NT2/D1 (cell line): ENCODE results near the gene MEGF9.

ENCODE experiments used
- DNase-seq: peaks from one replicate; pipeline ENCODE4 v3.0.0-alpha.2; 2011; ENCODE audit warnings: low read depth, low spot score
- H3K27me3 ChIP-seq: 2 replicates; pipeline ENCODE4 v1.6.0; 2011; ENCODE audit warnings: mild to moderate bottlenecking; ENCODE audit not compliant: insufficient read length, insufficient read depth
- H3K36me3 ChIP-seq: 2 replicates; pipeline ENCODE4 v1.6.1; 2011; ENCODE audit warnings: mild to moderate bottlenecking, low read length, mixed read lengths; ENCODE audit not compliant: insufficient read depth, insufficient read length
- H3K4me1 ChIP-seq: 2 replicates; pipeline ENCODE4 v1.5.1; 2011; ENCODE audit not compliant: insufficient read depth, insufficient read length
- H3K4me3 ChIP-seq: 2 replicates; pipeline ENCODE4 v1.5.1; 2011; ENCODE audit warnings: low read depth; ENCODE audit not compliant: insufficient read length
- H3K9ac ChIP-seq: 2 replicates; pipeline ENCODE4 v1.6.0; 2011; ENCODE audit warnings: low read depth; ENCODE audit not compliant: insufficient read length
- H3K9me3 ChIP-seq: 2 replicates; pipeline ENCODE4 v1.5.1; 2011; ENCODE audit warnings: mild to moderate bottlenecking, low read length; ENCODE audit not compliant: insufficient read depth
- SUZ12 ChIP-seq: IDR thresholded peaks from 2 replicates; pipeline ENCODE4 v1.6.1; 2011; ENCODE audit not compliant: insufficient read length, insufficient read depth; ENCODE audit errors: extremely low read depth
- YY1 ChIP-seq: IDR thresholded peaks from 2 replicates; pipeline ENCODE4 v1.6.1; 2011; ENCODE audit not compliant: insufficient read length, insufficient read depth
- ZNF274 ChIP-seq: IDR thresholded peaks from 2 replicates; pipeline ENCODE4 v1.6.1; 2011; ENCODE audit warnings: mild to moderate bottlenecking, low read depth, low read length

The MEGF9 gene

GRCh38 chr9:120668399-120668798, 45.9 kb downstream of the MEGF9 start:
- DNase-seq = no peak
- TF ChIP-seq YY1 = no peak
- Histone ChIP-seq H3K4me1 (no peaks in the 10 kb centered on the region), H3K4me3 (no peak overlapping the region), H3K9ac (no peak overlapping the region), H3K36me3 (no peaks in the 10 kb centered on the region), H3K27me3 (no peaks in the 10 kb centered on the region), H3K9me3 (no peaks in the 10 kb centered on the region)

- no peaks in the 10 kb centered on the region for H3K4me1 ChIP-seq
- TF ChIP-seq ZNF274 (no peak), YY1 (no peak), SUZ12 (no peak)
- no peaks in the 10 kb centered on the region for H3K9me3 ChIP-seq
- DNase-seq = no peak
- H3K9ac ChIP-seq = no peak overlapping the region
- no peaks in the 10 kb centered on the region for H3K27me3 ChIP-seq
- H3K36me3 ChIP-seq = no peaks in the 10 kb centered on the region
- no peak overlapping the region for H3K4me3 ChIP-seq
Measured at GRCh38 chr9:120663950-120664349, 50.3 kb downstream of the MEGF9 start.

DNA sequence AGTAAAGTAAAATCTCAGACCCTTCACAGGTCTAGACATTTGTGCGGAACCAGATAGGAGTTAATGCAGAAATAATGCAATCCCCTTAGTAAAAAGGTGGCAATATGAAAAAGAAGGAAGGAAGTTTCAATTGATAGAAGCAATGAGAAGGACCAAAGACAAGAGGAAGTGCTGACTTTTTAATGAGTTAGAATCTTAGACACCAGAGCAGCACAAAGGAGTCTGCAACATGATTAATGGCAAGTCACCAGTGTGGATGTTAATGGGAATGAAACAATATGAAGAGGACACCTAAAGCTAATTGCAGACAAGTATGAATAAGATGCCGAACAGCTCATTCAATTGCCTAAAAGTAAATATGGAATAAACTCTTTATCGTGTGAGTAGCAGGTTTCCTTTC, 50.9 kb downstream of the MEGF9 start:
- H3K36me3 ChIP-seq = no peaks in the 10 kb centered on the region
- H3K4me3 ChIP-seq = no peak overlapping the region
- H3K27me3 ChIP-seq = no peaks in the 10 kb centered on the region
- no peaks in the 10 kb centered on the region for H3K4me1 ChIP-seq
- no peak for DNase-seq
- TF ChIP-seq SUZ12 (no peak), ZNF274 (no peak)
- H3K9ac ChIP-seq = no peak overlapping the region
- no peaks in the 10 kb centered on the region for H3K9me3 ChIP-seq

- no peaks in the 10 kb centered on the region for H3K27me3 ChIP-seq
- H3K36me3 ChIP-seq = no peaks in the 10 kb centered on the region
- no peak for TF ChIP-seq ZNF274
- TF ChIP-seq YY1 = no peak
- no peak for TF ChIP-seq SUZ12
- H3K9me3 ChIP-seq = no peaks in the 10 kb centered on the region
- no peak for DNase-seq
- no peaks in the 10 kb centered on the region for H3K4me1 ChIP-seq
- H3K9ac ChIP-seq = no peak overlapping the region
- H3K4me3 ChIP-seq = no peak overlapping the region
Measured at GRCh38 chr9:120662513-120662912, 51.8 kb downstream of the MEGF9 start.

DNA sequence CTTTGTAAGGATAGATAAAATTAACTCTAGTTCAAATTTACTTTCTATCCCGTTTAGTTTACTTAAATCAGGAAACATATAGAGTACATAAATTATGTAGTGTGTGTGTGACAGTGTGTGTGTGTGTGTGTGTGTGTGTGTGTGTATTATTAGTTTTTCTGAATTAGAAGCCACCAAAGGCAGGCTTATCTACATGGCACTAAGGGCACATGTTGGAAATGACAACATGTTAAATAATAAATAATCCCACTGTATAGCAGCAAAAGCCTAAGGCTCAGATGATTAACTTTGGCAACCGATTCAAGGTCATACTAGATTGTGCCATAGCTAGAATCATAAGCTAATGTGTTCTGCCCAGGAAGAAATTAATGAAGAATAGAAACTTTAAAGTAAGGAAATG, 54.6 kb downstream of the MEGF9 start:
- no peaks in the 10 kb centered on the region for H3K9me3 ChIP-seq
- DNase-seq = no peak
- no peak overlapping the region for H3K4me3 ChIP-seq
- no peak overlapping the region for H3K9ac ChIP-seq
- no peaks in the 10 kb centered on the region for H3K4me1 ChIP-seq
- H3K36me3 ChIP-seq = no peaks in the 10 kb centered on the region
- H3K27me3 ChIP-seq = no peaks in the 10 kb centered on the region
- no peak for TF ChIP-seq SUZ12
- no peak for TF ChIP-seq ZNF274

GRCh38 chr9:120659209-120659608, 55.1 kb downstream of the MEGF9 start:
- no peak for DNase-seq
- no peak overlapping the region for H3K4me3 ChIP-seq
- no peaks in the 10 kb centered on the region for H3K27me3 ChIP-seq
- no peaks in the 10 kb centered on the region for H3K36me3 ChIP-seq
- no peak overlapping the region for H3K9ac ChIP-seq
- no peaks in the 10 kb centered on the region for H3K4me1 ChIP-seq
- H3K9me3 ChIP-seq = no peaks in the 10 kb centered on the region
- TF ChIP-seq YY1 = no peak

DNA sequence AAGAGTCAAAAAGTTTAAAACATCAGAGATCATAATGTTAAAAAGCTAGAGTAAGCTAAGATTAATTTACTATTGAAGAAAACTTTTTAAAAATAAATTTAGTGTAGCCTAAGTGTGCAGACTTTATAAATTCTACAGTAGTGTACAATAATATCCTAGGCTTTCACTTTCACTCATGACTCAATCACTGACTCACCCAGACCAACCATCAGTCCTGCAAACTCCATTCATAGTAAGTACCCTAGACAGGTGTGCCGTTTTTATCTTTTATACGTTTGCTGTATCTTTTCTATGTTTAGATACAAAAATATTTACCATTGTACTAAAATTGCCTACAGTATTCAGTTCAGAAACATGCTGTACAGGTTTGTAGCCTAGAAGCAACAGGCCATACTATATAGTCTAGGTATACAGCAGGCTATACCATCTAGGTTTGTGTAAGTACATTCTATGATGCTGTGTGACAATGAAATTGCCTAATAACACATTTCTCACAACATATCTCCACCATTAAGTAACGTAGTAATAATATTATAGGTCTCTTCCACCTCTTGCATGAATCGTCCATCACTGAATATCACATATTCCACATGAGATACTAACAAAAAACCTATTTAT, 59.2 kb downstream of the MEGF9 start:
- Histone ChIP-seq H3K9me3 (no peaks in the 10 kb centered on the region), H3K27me3 (no peaks in the 10 kb centered on the region), H3K4me1 (no peaks in the 10 kb centered on the region), H3K36me3 (no peaks in the 10 kb centered on the region), H3K4me3 (no peak overlapping the region), H3K9ac (no peak overlapping the region)
- no peak for DNase-seq
- TF ChIP-seq ZNF274 (no peak), YY1 (no peak), SUZ12 (no peak)

GRCh38 chr9:120654272-120654671, 60.0 kb downstream of the MEGF9 start:
- Histone ChIP-seq H3K36me3 (no peaks in the 10 kb centered on the region), H3K4me3 (no peak overlapping the region), H3K9me3 (no peaks in the 10 kb centered on the region), H3K27me3 (no peaks in the 10 kb centered on the region), H3K4me1 (no peaks in the 10 kb centered on the region), H3K9ac (no peak overlapping the region)
- TF ChIP-seq ZNF274 (no peak), SUZ12 (no peak), YY1 (no peak)
- DNase-seq = no peak
